Measurements from ENCODE around the gene DVL2.

GRCh38 chr17:7263801-7264078, 29.4 kb upstream of the DVL2 start:
- TF ChIP-seq CTCF (IDR thresholded peaks at IDR 0.05; ENCODE audit: insufficient read depth, low read length, poor library complexity, severe bottlenecking): no peak
- TF ChIP-seq EZH2phosphoT487 (conservative IDR thresholded peaks at IDR 0.05; ENCODE audit: low read length): no peak
